Panc1 (cell line): ENCODE results near the gene TPCN1. TPM values are rescaled to one million over a fixed set of nuclear protein-coding genes. Genes with fewer than 3 reads are reported as not detected.

Source experiments
- ATAC-seq: fragments of 200-7000 bp; cut with Tn5 transposase; 2 replicates; pipeline ENCODE4 v1.9.1; 2020; ENCODE audit warnings: mild to moderate bottlenecking, moderate library complexity
- BruUV-seq: library from RNA; stranded (reverse); fragments of 400-500 nt; replicated peaks from 2 replicates; lab custom pipeline; 2021; lab: Mats Ljungman, UMichigan
- CTCF ChIA-PET: fragments of 300-600 bp; sonication (Branson Sonifier 250); formaldehyde crosslinking; loops from one replicate; lab custom pipeline; 2022; ENCODE audit warnings: antibody characterized with exemption; lab: Charles Lee
- POLR2A ChIA-PET: fragments of 300-600 bp; sonication (Branson Sonifier 250); formaldehyde crosslinking; loops from one replicate; lab custom pipeline; 2022; ENCODE audit warnings: antibody characterized with exemption; lab: Charles Lee
- DNase-seq: peaks from one replicate; pipeline ENCODE4 v3.0.0-alpha.2; 2010; ENCODE audit warnings: low read depth, low spot score
- H3K27ac ChIP-seq: 2 replicates; pipeline ENCODE4 v1.5.1; 2011; ENCODE audit warnings: mild to moderate bottlenecking, low read length, inconsistent platforms
- H3K27me3 ChIP-seq: fragments of 200-500 bp; sonication (Bioruptor generic); 2 replicates; pipeline ENCODE4 v1.6.0; 2014; ENCODE audit warnings: low read length, inconsistent platforms; ENCODE audit not compliant: control insufficient read depth, insufficient read depth
- H3K36me3 ChIP-seq: fragments of 200-500 bp; sonication (Bioruptor generic); 2 replicates; pipeline ENCODE4 v1.5.1; 2014; ENCODE audit warnings: inconsistent platforms, mild to moderate bottlenecking, low read length, moderate library complexity; ENCODE audit not compliant: control insufficient read depth, insufficient read depth
- H3K4me1 ChIP-seq: 2 replicates; pipeline ENCODE4 v1.5.1; 2011; ENCODE audit warnings: inconsistent platforms, mild to moderate bottlenecking, low read length, moderate library complexity; ENCODE audit not compliant: control insufficient read depth, insufficient read depth
- H3K4me3 ChIP-seq, 2 experiments: 2 replicates each; pipeline ENCODE4 v1.5.1; 2011 to 2012; ENCODE audit warnings: low read depth in 2 of 2, low read length in 2 of 2, mild to moderate bottlenecking in 2 of 2, inconsistent platforms in 1 of 2, moderate library complexity in 1 of 2
- H3K9me3 ChIP-seq: fragments of 200-500 bp; sonication (Bioruptor generic); 2 replicates; pipeline ENCODE4 v1.5.1; 2014; ENCODE audit warnings: low read depth, mild to moderate bottlenecking, inconsistent platforms, low read length, moderate library complexity; ENCODE audit not compliant: control insufficient read depth, insufficient read depth
- CTCF ChIP-seq: fragments of 450-650 bp; IDR thresholded peaks from 2 replicates; pipeline ENCODE4 v1.5.1; 2017; ENCODE audit warnings: mild to moderate bottlenecking
- POLR2AphosphoS5 ChIP-seq: IDR thresholded peaks from 2 replicates; pipeline ENCODE4 v1.6.1; 2012; ENCODE audit warnings: mild to moderate bottlenecking, low read depth, low read length, moderate library complexity
- SIN3A ChIP-seq: IDR thresholded peaks from 2 replicates; pipeline ENCODE4 v1.6.1; 2012; ENCODE audit warnings: low read depth, mild to moderate bottlenecking, low read length, moderate library complexity, borderline replicate concordance; ENCODE audit not compliant: insufficient read depth
- TCF7L2 ChIP-seq: IDR thresholded peaks from 2 replicates; pipeline ENCODE4 v1.6.1; 2011; ENCODE audit warnings: mild to moderate bottlenecking, low read depth, low read length, inconsistent platforms
- in situ Hi-C: cut with HindIII; loops from 2 replicates; pipeline ENCODE4 v1.10.0; 2016; ENCODE audit warnings: low sequenced_read_pairs, low pct_unique_long_range_greater_than_20kb
- intact Hi-C: fragments of 100-400 bp; cut with micrococcal nuclease; formaldehyde crosslinking; loops from one replicate; pipeline ENCODE4 v1.10.0; 2022; ENCODE audit not compliant: unreplicated experiment
- total RNA-seq: library from RNA; stranded (reverse); gene quantifications from one replicate; pipeline ENCODE4 v1.2.1, GENCODE V29; 2021; ENCODE audit not compliant: unreplicated experiment
- TF ChIP-seq, protein P1 (sequence below), 2 experiments: IDR thresholded peaks; 2 replicates each; pipeline ENCODE4 v1.6.1; 2011 to 2012; ENCODE audit warnings: low read depth in 2 of 2, control low read depth in 1 of 2, low read length in 1 of 2, mild to moderate bottlenecking in 1 of 2, moderate library complexity in 1 of 2; ENCODE audit not compliant: insufficient read depth in 1 of 2

TPCN1 gene
- total RNA-seq, 1 experiment from 2014 or later, result 75.2 TPM

- no TSS peak for BruUV-seq
- intact Hi-C loops (no loop called here), in situ Hi-C loops (no loop called here)
- H3K27ac ChIP-seq, result no peak overlapping the region
- DNase-seq, result no peak
- H3K36me3 ChIP-seq, result no peaks in the 10 kb centered on the region
- H3K27me3 ChIP-seq, result no peaks in the 10 kb centered on the region
- no peaks in the 10 kb centered on the region for H3K9me3 ChIP-seq
- no peak for ATAC-seq
- ChIA-PET POLR2A (no interaction called here), CTCF (no interaction called here)
- H3K4me3 ChIP-seq, result no peak overlapping the region
- no peak for TF ChIP-seq POLR2AphosphoS5
- no peak for TF ChIP-seq TCF7L2
- TF ChIP-seq, protein P1, sequence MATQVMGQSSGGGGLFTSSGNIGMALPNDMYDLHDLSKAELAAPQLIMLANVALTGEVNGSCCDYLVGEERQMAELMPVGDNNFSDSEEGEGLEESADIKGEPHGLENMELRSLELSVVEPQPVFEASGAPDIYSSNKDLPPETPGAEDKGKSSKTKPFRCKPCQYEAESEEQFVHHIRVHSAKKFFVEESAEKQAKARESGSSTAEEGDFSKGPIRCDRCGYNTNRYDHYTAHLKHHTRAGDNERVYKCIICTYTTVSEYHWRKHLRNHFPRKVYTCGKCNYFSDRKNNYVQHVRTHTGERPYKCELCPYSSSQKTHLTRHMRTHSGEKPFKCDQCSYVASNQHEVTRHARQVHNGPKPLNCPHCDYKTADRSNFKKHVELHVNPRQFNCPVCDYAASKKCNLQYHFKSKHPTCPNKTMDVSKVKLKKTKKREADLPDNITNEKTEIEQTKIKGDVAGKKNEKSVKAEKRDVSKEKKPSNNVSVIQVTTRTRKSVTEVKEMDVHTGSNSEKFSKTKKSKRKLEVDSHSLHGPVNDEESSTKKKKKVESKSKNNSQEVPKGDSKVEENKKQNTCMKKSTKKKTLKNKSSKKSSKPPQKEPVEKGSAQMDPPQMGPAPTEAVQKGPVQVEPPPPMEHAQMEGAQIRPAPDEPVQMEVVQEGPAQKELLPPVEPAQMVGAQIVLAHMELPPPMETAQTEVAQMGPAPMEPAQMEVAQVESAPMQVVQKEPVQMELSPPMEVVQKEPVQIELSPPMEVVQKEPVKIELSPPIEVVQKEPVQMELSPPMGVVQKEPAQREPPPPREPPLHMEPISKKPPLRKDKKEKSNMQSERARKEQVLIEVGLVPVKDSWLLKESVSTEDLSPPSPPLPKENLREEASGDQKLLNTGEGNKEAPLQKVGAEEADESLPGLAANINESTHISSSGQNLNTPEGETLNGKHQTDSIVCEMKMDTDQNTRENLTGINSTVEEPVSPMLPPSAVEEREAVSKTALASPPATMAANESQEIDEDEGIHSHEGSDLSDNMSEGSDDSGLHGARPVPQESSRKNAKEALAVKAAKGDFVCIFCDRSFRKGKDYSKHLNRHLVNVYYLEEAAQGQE (IDR thresholded peaks at IDR 0.05; ENCODE audit: insufficient read depth in 1 of 2, low read depth in 2 of 2, low read length in 1 of 2), result no peak
- no peak for TF ChIP-seq CTCF
- TF ChIP-seq SIN3A, result no peak
- peaks cover 7% of the 10 kb centered on the region for H3K4me1 ChIP-seq
Observed at GRCh38 chr12:113200021-113200797, 21.1 kb upstream of the TPCN1 start.

- DNase-seq, result no peak
- CTCF ChIA-PET, result no interaction called here
- Histone ChIP-seq H3K4me1 (peaks cover 5% of the 10 kb centered on the region; the same call in 1 of the 2 replicates), H3K36me3 (no peaks in the 10 kb centered on the region), H3K27me3 (no peaks in the 10 kb centered on the region), H3K9me3 (no peaks in the 10 kb centered on the region), H3K27ac (no peak overlapping the region), H3K4me3 (no peak overlapping the region)
- no TSS peak for BruUV-seq
- POLR2A ChIA-PET, result interaction anchor here (0.6 kb wide), 1 partner anchor 20 kb away, joined by 3 read pairs; no protein-coding TSS in a partner anchor
- TF ChIP-seq CTCF (no peak), TCF7L2 (no peak), POLR2AphosphoS5 (no peak)
- in situ Hi-C loops (no loop called here), intact Hi-C loops (no loop called here)
- no peak for ATAC-seq
Observed at GRCh38 chr12:113201187-113202177, 19.8 kb upstream of the TPCN1 start.
